GM23338 (cell line): ENCODE results near the gene MAGOHB.

Experiments used
- ZNF114 ChIP-seq: fragments of 250-450 bp; sonication (Bioruptor Pico); IDR thresholded peaks from 2 replicates; pipeline ENCODE4 v1.5.0; 2020; ENCODE audit warnings: mild to moderate bottlenecking, moderate library complexity
- TF ChIP-seq, protein P1 (sequence below), 2 experiments: fragments of 200-600 bp in 1 of 2; sonication (generic) in 1 of 2; conservative IDR thresholded peaks; 2 replicates each; pipeline versions ENCODE4 v1.5.1 to v1.6.1; 2016 to 2017; ENCODE audit warnings: antibody characterized with exemption in 2 of 2, low read depth in 2 of 2, mild to moderate bottlenecking in 2 of 2, moderate library complexity in 1 of 2

DNA sequence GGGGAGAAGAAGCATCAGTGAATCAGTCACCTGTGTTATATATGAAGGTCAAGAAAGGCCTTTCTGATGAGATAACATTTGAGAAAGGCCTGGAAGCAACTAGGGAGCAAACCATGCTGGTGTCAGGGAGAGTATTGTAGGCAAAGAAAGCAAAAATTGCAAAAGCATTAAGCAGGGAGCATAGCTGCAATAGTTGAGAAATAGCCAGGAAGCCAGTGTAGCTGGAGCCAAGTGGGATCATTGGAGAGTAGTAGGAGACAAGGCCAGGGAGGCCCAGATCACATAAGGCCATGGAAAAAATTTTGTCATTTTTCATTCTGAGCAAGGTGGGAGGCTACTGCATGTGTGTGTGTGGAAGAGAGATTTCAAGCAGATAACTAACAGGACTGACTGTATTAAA is 18.8 kb upstream of the MAGOHB start:
- TF ChIP-seq, protein P1, sequence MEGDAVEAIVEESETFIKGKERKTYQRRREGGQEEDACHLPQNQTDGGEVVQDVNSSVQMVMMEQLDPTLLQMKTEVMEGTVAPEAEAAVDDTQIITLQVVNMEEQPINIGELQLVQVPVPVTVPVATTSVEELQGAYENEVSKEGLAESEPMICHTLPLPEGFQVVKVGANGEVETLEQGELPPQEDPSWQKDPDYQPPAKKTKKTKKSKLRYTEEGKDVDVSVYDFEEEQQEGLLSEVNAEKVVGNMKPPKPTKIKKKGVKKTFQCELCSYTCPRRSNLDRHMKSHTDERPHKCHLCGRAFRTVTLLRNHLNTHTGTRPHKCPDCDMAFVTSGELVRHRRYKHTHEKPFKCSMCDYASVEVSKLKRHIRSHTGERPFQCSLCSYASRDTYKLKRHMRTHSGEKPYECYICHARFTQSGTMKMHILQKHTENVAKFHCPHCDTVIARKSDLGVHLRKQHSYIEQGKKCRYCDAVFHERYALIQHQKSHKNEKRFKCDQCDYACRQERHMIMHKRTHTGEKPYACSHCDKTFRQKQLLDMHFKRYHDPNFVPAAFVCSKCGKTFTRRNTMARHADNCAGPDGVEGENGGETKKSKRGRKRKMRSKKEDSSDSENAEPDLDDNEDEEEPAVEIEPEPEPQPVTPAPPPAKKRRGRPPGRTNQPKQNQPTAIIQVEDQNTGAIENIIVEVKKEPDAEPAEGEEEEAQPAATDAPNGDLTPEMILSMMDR (conservative IDR thresholded peaks at IDR 0.05; ENCODE audit: low read depth in 2 of 2), result no peak
- TF ChIP-seq ZNF114 (CRISPR knock-in tag), result no peak
